ENCODE results near the gene CCT6B. TPM values are rescaled to one million over a fixed set of nuclear protein-coding genes. Genes with fewer than 3 reads are reported as not detected.

CCT6B gene
- total and polyA plus RNA-seq, 9 of the 15 experiments (the other 6 are each of a cell fraction or from before 2014, with no cell fraction given), result 0.25 to 0.91 (median 0.58) TPM

DNA sequence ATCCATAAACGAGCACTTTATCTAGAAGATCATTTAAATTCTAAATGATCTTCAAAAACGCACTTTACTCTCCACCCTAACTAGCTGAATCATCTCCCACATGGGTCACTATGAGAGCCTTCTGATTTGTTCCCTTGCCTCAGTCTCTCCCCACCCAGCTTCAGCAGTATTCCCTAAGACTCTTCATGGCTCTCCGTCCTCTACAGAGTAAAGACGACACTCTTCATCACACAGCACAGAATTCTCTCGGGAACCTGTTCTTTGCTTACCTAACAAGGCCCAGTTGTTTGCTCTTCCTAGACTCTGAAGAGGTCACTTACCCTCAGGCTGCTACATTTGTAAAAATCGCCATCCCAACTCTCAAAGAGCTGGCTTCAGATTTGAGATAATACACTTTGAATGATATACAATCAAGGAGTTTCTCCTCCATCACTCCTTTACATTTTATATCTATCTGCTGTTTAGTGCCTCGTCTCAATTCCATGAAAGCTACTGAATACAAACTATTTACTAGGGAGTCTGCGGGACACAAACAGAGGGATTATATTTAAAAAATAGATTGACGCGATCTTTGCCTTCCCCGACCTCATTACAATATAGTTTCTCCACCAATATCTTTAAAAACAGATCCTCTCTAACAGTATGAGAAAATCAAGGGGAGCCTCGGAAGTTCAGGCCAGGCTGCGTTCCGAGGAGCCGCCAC lies 18.5 kb upstream of the CCT6B start (continued):
- TF ChIP-seq ARID3A (IDR thresholded peaks at IDR 0.05; ENCODE audit: borderline replicate concordance, low read depth, low read length) (no peak), RFX7 (CRISPR knock-in tag; IDR thresholded peaks at IDR 0.05) (no peak), ZNF507 (tag; conservative IDR thresholded peaks at IDR 0.05) (no peak), RBM14 (IDR thresholded peaks at IDR 0.05; ENCODE audit: borderline replicate concordance, insufficient read depth, low read depth, low read length) (no peak), CEBPB (tag; IDR thresholded peaks at IDR 0.05) (no peak), ZNF174 (CRISPR knock-in tag; IDR thresholded peaks at IDR 0.05) (no peak), EWSR1 (IDR thresholded peaks at IDR 0.05; ENCODE audit: borderline replicate concordance, low read depth, partially characterized antibody) (no peak), ZNF224 (CRISPR knock-in tag; IDR thresholded peaks at IDR 0.05) (no peak), ZNF431 (CRISPR knock-in tag; IDR thresholded peaks at IDR 0.05) (no peak), SP1 (CRISPR knock-in tag; IDR thresholded peaks at IDR 0.05) (0 out of 2 replicates have a peak, but pooled peaks have one; percentile 19), ZNF778 (CRISPR knock-in tag; IDR thresholded peaks at IDR 0.05) (no peak), MBD2 (IDR thresholded peaks at IDR 0.05; ENCODE audit: borderline replicate concordance, low read depth) (no peak), CUX1 (CRISPR knock-in tag; IDR thresholded peaks at IDR 0.05) (no peak), ZNF589 (CRISPR knock-in tag; IDR thresholded peaks at IDR 0.05; ENCODE audit: low read depth) (0 out of 2 replicates have a peak, but pooled peaks have one; percentile 40), NFIC (IDR thresholded peaks at IDR 0.05) (0 out of 2 replicates have a peak, but pooled peaks have one; percentile 4)
- TF ChIP-seq, protein P1, sequence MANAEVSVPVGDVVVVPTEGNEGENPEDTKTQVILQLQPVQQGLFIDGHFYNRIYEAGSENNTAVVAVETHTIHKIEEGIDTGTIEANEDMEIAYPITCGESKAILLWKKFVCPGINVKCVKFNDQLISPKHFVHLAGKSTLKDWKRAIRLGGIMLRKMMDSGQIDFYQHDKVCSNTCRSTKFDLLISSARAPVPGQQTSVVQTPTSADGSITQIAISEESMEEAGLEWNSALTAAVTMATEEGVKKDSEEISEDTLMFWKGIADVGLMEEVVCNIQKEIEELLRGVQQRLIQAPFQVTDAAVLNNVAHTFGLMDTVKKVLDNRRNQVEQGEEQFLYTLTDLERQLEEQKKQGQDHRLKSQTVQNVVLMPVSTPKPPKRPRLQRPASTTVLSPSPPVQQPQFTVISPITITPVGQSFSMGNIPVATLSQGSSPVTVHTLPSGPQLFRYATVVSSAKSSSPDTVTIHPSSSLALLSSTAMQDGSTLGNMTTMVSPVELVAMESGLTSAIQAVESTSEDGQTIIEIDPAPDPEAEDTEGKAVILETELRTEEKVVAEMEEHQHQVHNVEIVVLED (CRISPR knock-in tag; IDR thresholded peaks at IDR 0.05), result no peak
